Right atrium auricular region (tissue), 2 donors: ENCODE data around the gene AOX1. TPM values are rescaled to one million over a fixed set of nuclear protein-coding genes. Genes with fewer than 3 reads are reported as not detected.

Experiments
- DNase-seq: peaks from one replicate; pipeline ENCODE4 v3.0.0-alpha.2; 2019; ENCODE audit warnings: low spot score
- H3K27ac ChIP-seq, 2 donors: fragments of 200-600 bp; sonication (generic); 1 replicate in 1 of 2; 2 replicates in 1 of 2; pipeline ENCODE4 v1.5.1; 2016 to 2019
- H3K27me3 ChIP-seq, 2 donors: fragments of 200-600 bp; sonication (generic); one replicate each; pipeline versions ENCODE4 v1.5.1 to v1.6.0; 2017 to 2019
- H3K36me3 ChIP-seq: fragments of 200-600 bp; sonication (generic); one replicate; pipeline ENCODE4 v1.5.1; 2016
- H3K4me1 ChIP-seq, 2 donors: fragments of 200-600 bp; sonication (generic); one replicate each; pipeline versions ENCODE4 v1.5.1 to v1.6.0; 2017 to 2019
- H3K4me3 ChIP-seq, 2 donors: fragments of 200-600 bp; sonication (generic); 1 replicate in 1 of 2; 2 replicates in 1 of 2; pipeline ENCODE4 v1.5.1; 2017 to 2019; ENCODE audit warnings: mild to moderate bottlenecking in 1 of 2, moderate library complexity in 1 of 2
- H3K9me3 ChIP-seq, 2 donors: fragments of 200-600 bp; sonication (generic); one replicate each; pipeline ENCODE4 v1.5.1; 2019
- total RNA-seq, 2 donors: library from RNA; depleted of rRNA; stranded (reverse); fragments of >200 nt; gene quantifications; one replicate each; pipeline ENCODE4 v1.1.0, GENCODE V29; 2016
- TF ChIP-seq, protein P1 (sequence below), 2 donors: fragments of 200-600 bp; sonication (generic); IDR thresholded peaks; one replicate each; pipeline ENCODE4 v1.5.1; 2019; ENCODE audit warnings: antibody characterized with exemption in 2 of 2

The AOX1 gene
- total RNA-seq, 2 donors from 2014 or later: 12.2 to 48.2 TPM

DNA sequence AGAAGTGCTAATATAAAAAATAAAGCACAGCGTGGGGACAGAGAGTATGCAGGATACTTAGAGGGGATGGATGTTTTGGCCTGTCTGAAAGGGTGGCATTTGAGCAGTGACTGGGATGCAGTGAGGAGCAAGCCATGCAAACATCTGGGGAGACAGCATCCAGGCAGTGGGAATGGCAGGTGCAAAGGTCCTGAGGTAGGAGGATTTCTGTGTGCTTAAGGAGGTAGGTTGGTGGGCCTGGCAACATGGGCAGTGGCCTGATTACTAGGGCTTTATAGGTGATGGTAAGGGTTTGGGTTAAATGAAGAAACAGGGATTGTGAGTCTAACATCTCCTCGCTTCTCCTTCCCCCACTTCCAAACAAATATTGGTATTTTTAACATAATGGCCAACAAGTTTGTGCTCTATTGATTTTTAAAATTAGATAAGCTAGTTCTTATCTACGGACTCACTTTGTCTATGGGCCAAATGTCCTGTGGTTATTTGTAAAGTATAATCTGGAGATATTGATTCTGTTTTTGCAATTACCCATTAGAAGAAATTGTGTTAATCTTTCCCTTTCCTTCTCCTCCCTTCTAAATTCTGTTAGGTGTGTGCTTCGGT, 2.4 kb downstream of the AOX1 start:
- H3K27ac ChIP-seq: no peak overlapping the region
- H3K27me3 ChIP-seq: no peaks in the 10 kb centered on the region
- peaks cover 0 to 9% of the 10 kb centered on the region in 2 donors for H3K4me1 ChIP-seq
- DNase-seq: no peak
- no peaks in the 10 kb centered on the region for H3K9me3 ChIP-seq
- no peak overlapping the region for H3K4me3 ChIP-seq
- TF ChIP-seq, protein P1, sequence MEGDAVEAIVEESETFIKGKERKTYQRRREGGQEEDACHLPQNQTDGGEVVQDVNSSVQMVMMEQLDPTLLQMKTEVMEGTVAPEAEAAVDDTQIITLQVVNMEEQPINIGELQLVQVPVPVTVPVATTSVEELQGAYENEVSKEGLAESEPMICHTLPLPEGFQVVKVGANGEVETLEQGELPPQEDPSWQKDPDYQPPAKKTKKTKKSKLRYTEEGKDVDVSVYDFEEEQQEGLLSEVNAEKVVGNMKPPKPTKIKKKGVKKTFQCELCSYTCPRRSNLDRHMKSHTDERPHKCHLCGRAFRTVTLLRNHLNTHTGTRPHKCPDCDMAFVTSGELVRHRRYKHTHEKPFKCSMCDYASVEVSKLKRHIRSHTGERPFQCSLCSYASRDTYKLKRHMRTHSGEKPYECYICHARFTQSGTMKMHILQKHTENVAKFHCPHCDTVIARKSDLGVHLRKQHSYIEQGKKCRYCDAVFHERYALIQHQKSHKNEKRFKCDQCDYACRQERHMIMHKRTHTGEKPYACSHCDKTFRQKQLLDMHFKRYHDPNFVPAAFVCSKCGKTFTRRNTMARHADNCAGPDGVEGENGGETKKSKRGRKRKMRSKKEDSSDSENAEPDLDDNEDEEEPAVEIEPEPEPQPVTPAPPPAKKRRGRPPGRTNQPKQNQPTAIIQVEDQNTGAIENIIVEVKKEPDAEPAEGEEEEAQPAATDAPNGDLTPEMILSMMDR (IDR thresholded peaks at IDR 0.05): no peak
- H3K36me3 ChIP-seq: no peaks in the 10 kb centered on the region

- H3K27ac ChIP-seq: no peak overlapping the region
- H3K27me3 ChIP-seq: no peaks in the 10 kb centered on the region
- TF ChIP-seq, protein P1 (IDR thresholded peaks at IDR 0.05): no peak
- H3K4me3 ChIP-seq: no peak overlapping the region
- H3K36me3 ChIP-seq: no peaks in the 10 kb centered on the region
- H3K9me3 ChIP-seq: no peaks in the 10 kb centered on the region
- DNase-seq: peak; percentile 78
- peaks cover 0 to 9% of the 10 kb centered on the region in 2 donors for H3K4me1 ChIP-seq
These were observed 4.3 kb downstream of the AOX1 start for GRCh38 chr2:200590090-200590489.

DNA sequence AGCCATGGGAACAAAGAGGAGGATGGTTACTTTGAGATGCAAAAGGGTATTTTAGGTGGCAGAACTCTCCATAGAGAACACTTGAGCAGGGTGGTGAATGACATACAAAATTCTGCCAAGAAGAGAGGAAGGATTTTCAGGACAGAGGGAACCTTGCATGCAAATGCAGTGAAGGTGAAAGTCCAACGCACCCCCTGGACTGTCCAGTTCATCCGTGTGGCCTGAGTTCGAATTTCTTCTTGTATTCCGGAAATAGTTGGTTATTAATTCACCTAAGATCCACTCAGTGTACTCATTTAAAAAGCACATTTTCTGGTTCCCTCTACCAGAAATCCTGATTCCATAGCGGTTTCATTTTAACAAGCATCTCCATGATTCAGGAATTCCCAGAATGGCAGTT, 5.5 kb downstream of the AOX1 start:
- Histone ChIP-seq H3K36me3 (no peaks in the 10 kb centered on the region), H3K27me3 (no peaks in the 10 kb centered on the region), H3K9me3 (no peaks in the 10 kb centered on the region), H3K27ac (no peak overlapping the region), H3K4me1 (no peaks in the 10 kb centered on the region), H3K4me3 (no peak overlapping the region)
- TF ChIP-seq, protein P1 (IDR thresholded peaks at IDR 0.05): no peak
- DNase-seq: no peak

DNA sequence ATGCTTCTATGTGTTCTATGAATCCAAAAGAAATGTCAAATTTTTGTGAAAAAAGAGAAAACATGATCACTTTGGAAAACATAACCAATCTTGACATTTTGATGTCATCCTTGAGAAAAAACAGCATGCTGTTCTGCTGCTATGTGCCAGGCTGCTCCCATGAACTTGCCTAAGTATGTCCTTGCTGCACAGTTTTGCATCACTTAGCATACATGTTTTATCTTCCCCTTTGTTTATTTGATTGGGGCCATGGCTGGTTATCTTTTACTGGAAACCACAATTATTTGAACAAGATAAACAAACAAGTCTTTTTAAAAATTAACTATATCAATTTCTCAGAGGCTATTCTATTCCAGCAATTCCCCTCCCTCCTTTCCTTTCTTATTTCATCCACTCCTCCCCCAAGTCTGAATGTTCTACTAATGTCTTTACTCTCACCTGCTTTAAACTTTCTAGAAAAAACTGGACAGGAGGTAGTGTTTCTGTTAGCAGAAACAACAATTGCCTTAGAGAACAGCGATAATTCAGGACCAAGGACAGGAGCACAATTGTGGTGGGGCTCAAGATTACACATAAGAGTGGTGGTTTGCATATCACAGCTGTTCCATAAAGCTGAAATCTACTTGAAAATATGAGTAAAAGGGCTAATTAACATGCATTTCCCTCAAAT, 6.7 kb downstream of the AOX1 start:
- H3K27ac ChIP-seq: no peak overlapping the region
- H3K9me3 ChIP-seq: no peaks in the 10 kb centered on the region
- TF ChIP-seq, protein P1 (IDR thresholded peaks at IDR 0.05): no peak
- H3K27me3 ChIP-seq: no peaks in the 10 kb centered on the region
- H3K36me3 ChIP-seq: no peaks in the 10 kb centered on the region
- no peak for DNase-seq
- no peaks in the 10 kb centered on the region for H3K4me1 ChIP-seq
- H3K4me3 ChIP-seq: no peak overlapping the region

- H3K4me1 ChIP-seq: no peaks in the 10 kb centered on the region
- H3K4me3 ChIP-seq: no peak overlapping the region
- H3K36me3 ChIP-seq: no peaks in the 10 kb centered on the region
- DNase-seq: no peak
- TF ChIP-seq, protein P1 (IDR thresholded peaks at IDR 0.05): no peak
- H3K9me3 ChIP-seq: no peaks in the 10 kb centered on the region
- H3K27me3 ChIP-seq: no peaks in the 10 kb centered on the region
- no peak overlapping the region for H3K27ac ChIP-seq
These were observed 8.1 kb downstream of the AOX1 start for GRCh38 chr2:200593905-200594304.
